NCI-H1930 (cell line): ENCODE results near the gene MRPL52.
"Not testable (repeated sequence)": the region's sequence is repeated elsewhere in the genome, so short reads cannot be mapped to it uniquely, and the experiment has no call there.

Experiments
- DNase-seq, 2 experiments: peaks; one replicate each; lab custom pipeline; 2025; lab: John Stamatoyannopoulos, UW

Gene MRPL52

GRCh38 chr14:22854963-22855724 is 25.5 kb downstream of the MRPL52 start:
- DNase-seq, result no peak

- no peak for DNase-seq
Measured at GRCh38 chr14:22856428-22856827, 26.7 kb downstream of the MRPL52 start.

GRCh38 chr14:22860377-22860776 is 30.7 kb downstream of the MRPL52 start:
- DNase-seq, result not testable (repeated sequence)

GRCh38 chr14:22861651-22862050 is 32.0 kb downstream of the MRPL52 start:
- no peak for DNase-seq

- no peak for DNase-seq
Measured at GRCh38 chr14:22864979-22865378, 35.3 kb downstream of the MRPL52 start.

- DNase-seq, result no peak
Measured at GRCh38 chr14:22865424-22866405, 36.0 kb downstream of the MRPL52 start.

GRCh38 chr14:22866874-22867273 is 37.2 kb downstream of the MRPL52 start:
- DNase-seq, result no peak

GRCh38 chr14:22870811-22871223 is 41.1 kb downstream of the MRPL52 start:
- DNase-seq, result no peak

GRCh38 chr14:22871224-22872032 is 41.7 kb downstream of the MRPL52 start, which contains the start of gene LRP10:
LRP10 (plus strand) TSS chr14:22871740; CDS start chr14:22872304, 564 bp downstream.
- peak; percentile 66 to 79 for DNase-seq

- DNase-seq, result peak; percentile 65 to 70
Measured at GRCh38 chr14:22872033-22872832, 42.5 kb downstream of the MRPL52 start.

- no peak for DNase-seq
Measured at GRCh38 chr14:22872833-22873520, 43.3 kb downstream of the MRPL52 start.

GRCh38 chr14:22875003-22875747 is 45.5 kb downstream of the MRPL52 start:
- DNase-seq, result no peak

GRCh38 chr14:22875748-22876319 is 46.1 kb downstream of the MRPL52 start:
- DNase-seq, result no peak

GRCh38 chr14:22877000-22877501 is 47.4 kb downstream of the MRPL52 start:
- no peak for DNase-seq

GRCh38 chr14:22878271-22879246 is 48.9 kb downstream of the MRPL52 start:
- no peak for DNase-seq

GRCh38 chr14:22882064-22882463 is 52.4 kb downstream of the MRPL52 start:
- DNase-seq, result no peak

GRCh38 chr14:22882529-22883172 is 53.0 kb downstream of the MRPL52 start:
- peak; percentile 15 to 19 for DNase-seq
